ENCODE results near the gene TRPM3. TPM values are rescaled to one million over a fixed set of nuclear protein-coding genes. Genes with fewer than 3 reads are reported as not detected.

The TRPM3 gene
- total and polyA plus RNA-seq, 7 experiments from 2014 or later, result not detected

DNA sequence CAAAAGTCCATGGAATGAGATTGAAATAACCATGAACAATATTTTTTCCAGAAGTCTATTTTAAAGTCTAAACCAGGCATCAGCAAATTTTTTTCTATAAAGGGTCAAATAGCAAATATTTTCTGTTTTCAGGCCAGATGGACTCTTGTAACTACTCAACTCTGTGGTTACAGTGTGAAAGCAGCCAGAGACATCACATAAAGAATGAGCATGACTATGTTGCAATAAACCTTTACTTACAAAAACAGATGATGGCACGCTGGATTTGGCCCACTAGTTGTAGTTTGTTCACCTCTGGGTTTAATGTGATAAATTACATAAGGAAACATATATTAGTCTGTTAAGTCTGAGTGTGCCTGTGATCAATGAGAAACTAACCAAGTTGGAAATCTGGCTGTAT lies 319.2 kb downstream of the TRPM3 start:
- no peaks in the 10 kb centered on the region for H3K4me1 ChIP-seq (ENCODE audit: control insufficient read depth in 2 of 2, insufficient read depth in 2 of 2, low read length in 2 of 2)
- H3K36me3 Mint-ChIP-seq, result no peaks in the 10 kb centered on the region
- H3K4me3 Mint-ChIP-seq, result no peak overlapping the region
- peaks cover 0 to 4% (median 0%) of the 10 kb centered on the region in 11 donors for H3K9me3 Mint-ChIP-seq
- no peak overlapping the region for H3K27ac Mint-ChIP-seq
- no peaks in the 10 kb centered on the region for H3K4me1 Mint-ChIP-seq
- ChIA-PET CTCF (no interaction called here), POLR2A (no interaction called here)
- intact Hi-C loops (cut with micrococcal nuclease), result no loop called here
- peaks cover 0 to 21% (median 14%) of the 10 kb centered on the region in 5 donors for H3K27me3 Mint-ChIP-seq
- DNase-seq (no peak), ATAC-seq (no peak)
- no peaks in the 10 kb centered on the region for H3K36me3 ChIP-seq (ENCODE audit: control insufficient read depth in 2 of 3, insufficient read depth in 3 of 3, low read length in 3 of 3)
- H3K27ac ChIP-seq (ENCODE audit: low read depth, low read length), result no peak overlapping the region
- no peak overlapping the region for H3K4me3 ChIP-seq (ENCODE audit: low read length)
- no peaks in the 10 kb centered on the region for H3K27me3 ChIP-seq (ENCODE audit: control insufficient read depth in 2 of 2, insufficient read depth in 2 of 2, low read length in 2 of 2)
- no peaks in the 10 kb centered on the region for H3K9me3 ChIP-seq (ENCODE audit: control insufficient read depth in 2 of 3, low read length in 3 of 3)

DNA sequence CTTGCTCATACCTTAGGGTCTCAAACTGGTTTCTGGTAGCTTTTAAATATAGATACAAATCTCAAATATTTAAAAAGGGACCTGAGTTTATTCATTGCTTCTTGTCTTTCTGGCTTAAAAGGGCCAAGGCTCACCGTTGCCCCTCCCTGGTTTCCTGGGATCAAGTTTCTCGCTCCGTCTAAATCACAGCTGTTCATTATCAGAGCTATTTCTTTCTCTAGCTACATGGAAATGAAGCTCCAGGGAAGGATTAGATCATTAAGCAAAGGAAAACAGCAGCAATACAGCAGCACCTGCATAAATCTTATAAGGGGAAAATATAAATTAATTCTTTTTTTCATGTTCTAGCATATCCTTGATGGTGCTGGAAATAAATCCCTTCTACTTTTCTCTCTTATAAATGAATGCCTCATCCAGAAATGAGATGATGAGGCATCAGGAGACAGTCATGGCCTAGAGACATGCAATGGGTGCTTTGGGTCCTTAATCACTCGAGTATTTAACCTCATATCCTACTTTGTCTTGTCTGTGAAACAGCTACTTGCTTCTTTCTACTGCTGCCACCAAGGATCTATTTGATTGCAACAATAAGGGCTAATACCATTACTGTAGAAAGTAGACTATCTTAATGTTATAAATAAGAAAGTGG lies 320.1 kb downstream of the TRPM3 start:
- H3K27me3 Mint-ChIP-seq, result peaks cover 0 to 21% (median 15%) of the 10 kb centered on the region in 5 donors
- H3K36me3 Mint-ChIP-seq, result no peaks in the 10 kb centered on the region
- H3K4me1 ChIP-seq (ENCODE audit: control insufficient read depth in 2 of 2, insufficient read depth in 2 of 2, low read length in 2 of 2), result no peaks in the 10 kb centered on the region
- no peaks in the 10 kb centered on the region for H3K27me3 ChIP-seq (ENCODE audit: control insufficient read depth in 2 of 2, insufficient read depth in 2 of 2, low read length in 2 of 2)
- CTCF ChIA-PET, result no interaction called here
- POLR2A ChIA-PET, result no interaction called here
- H3K36me3 ChIP-seq (ENCODE audit: control insufficient read depth in 2 of 3, insufficient read depth in 3 of 3, low read length in 3 of 3), result no peaks in the 10 kb centered on the region
- H3K4me3 ChIP-seq (ENCODE audit: low read length), result no peak overlapping the region
- ATAC-seq (no peak), DNase-seq (no peak)
- H3K4me1 Mint-ChIP-seq, result no peaks in the 10 kb centered on the region
- intact Hi-C loops (cut with micrococcal nuclease), result no loop called here
- no peak overlapping the region for H3K27ac ChIP-seq (ENCODE audit: low read depth, low read length)
- H3K9me3 ChIP-seq (ENCODE audit: control insufficient read depth in 2 of 3, low read length in 3 of 3), result no peaks in the 10 kb centered on the region
- peaks cover 0 to 5% (median 0%) of the 10 kb centered on the region in 11 donors for H3K9me3 Mint-ChIP-seq
- H3K4me3 Mint-ChIP-seq, result no peak overlapping the region
- H3K27ac Mint-ChIP-seq, result no peak overlapping the region

DNA sequence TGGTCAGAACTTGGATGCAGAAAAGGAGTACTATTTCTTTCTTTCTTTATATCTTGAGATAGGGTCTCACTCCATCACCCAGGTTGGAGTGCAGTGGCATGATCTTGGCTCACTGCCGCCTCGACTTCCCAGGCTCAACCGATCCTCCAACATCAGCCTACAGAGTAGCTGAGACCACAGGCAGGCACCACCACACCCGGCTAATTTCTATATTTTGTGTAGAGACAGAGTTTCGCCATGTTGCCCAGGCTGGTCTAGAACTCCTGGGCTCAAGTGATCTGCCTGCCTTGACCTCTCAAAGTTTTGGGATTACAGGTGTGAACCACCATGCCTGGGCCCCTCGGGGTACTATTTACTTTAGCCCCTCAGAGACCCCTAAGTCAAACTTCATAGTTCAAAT lies 323.4 kb downstream of the TRPM3 start:
- H3K4me1 Mint-ChIP-seq, result peaks cover 0 to 2% (median 0%) of the 10 kb centered on the region in 7 donors
- ATAC-seq (no peak), DNase-seq (no peak)
- Histone ChIP-seq H3K27ac (ENCODE audit: low read depth, low read length) (no peak overlapping the region), H3K9me3 (ENCODE audit: control insufficient read depth in 2 of 3, low read length in 3 of 3) (no peaks in the 10 kb centered on the region), H3K4me3 (ENCODE audit: low read length) (no peak overlapping the region), H3K36me3 (ENCODE audit: control insufficient read depth in 2 of 3, insufficient read depth in 3 of 3, low read length in 3 of 3) (no peaks in the 10 kb centered on the region), H3K27me3 (ENCODE audit: control insufficient read depth in 2 of 2, insufficient read depth in 2 of 2, low read length in 2 of 2) (no peaks in the 10 kb centered on the region), H3K4me1 (ENCODE audit: control insufficient read depth in 2 of 2, insufficient read depth in 2 of 2, low read length in 2 of 2) (no peaks in the 10 kb centered on the region)
- no peaks in the 10 kb centered on the region for H3K36me3 Mint-ChIP-seq
- CTCF ChIA-PET, result no interaction called here
- H3K27me3 Mint-ChIP-seq, result peaks cover 0 to 19% (median 7%) of the 10 kb centered on the region in 5 donors
- intact Hi-C loops (cut with micrococcal nuclease), result no loop called here
- POLR2A ChIA-PET, result no interaction called here
- peaks cover 0 to 5% (median 0%) of the 10 kb centered on the region in 11 donors for H3K9me3 Mint-ChIP-seq
- no peak overlapping the region for H3K4me3 Mint-ChIP-seq
- no peak overlapping the region for H3K27ac Mint-ChIP-seq

DNA sequence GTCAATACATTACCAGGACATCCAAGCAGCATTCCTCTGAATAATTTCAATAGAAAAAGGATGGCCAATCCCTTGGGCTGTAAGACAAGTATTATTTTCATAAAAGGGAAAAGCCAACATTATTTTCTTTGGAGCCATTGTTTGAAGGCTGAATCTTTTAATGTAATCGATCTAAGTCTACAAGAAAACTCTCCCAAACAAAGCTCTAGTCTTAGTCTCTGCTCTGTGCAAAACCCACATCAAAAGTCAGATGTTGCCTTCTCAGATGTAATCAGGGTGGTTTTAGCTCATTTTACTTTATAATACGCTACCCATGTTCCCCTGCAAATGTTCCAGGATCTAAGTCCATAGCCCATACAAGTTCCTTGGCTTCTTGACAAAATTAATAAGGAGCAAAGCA lies 325.6 kb downstream of the TRPM3 start:
- CTCF ChIA-PET, result no interaction called here
- H3K36me3 ChIP-seq (ENCODE audit: control insufficient read depth in 2 of 3, insufficient read depth in 3 of 3, low read length in 3 of 3), result no peaks in the 10 kb centered on the region
- Mint-ChIP-seq H3K4me3 (no peak overlapping the region), H3K27me3 (peaks cover 0 to 28% (median 13%) of the 10 kb centered on the region in 5 donors), H3K4me1 (peaks cover 0 to 2% (median 0%) of the 10 kb centered on the region in 7 donors), H3K36me3 (no peaks in the 10 kb centered on the region), H3K27ac (no peak overlapping the region), H3K9me3 (peaks cover 0 to 5% (median 0%) of the 10 kb centered on the region in 11 donors)
- POLR2A ChIA-PET, result no interaction called here
- no peak overlapping the region for H3K4me3 ChIP-seq (ENCODE audit: low read length)
- H3K27me3 ChIP-seq (ENCODE audit: control insufficient read depth in 2 of 2, insufficient read depth in 2 of 2, low read length in 2 of 2), result no peaks in the 10 kb centered on the region
- no peaks in the 10 kb centered on the region for H3K4me1 ChIP-seq (ENCODE audit: control insufficient read depth in 2 of 2, insufficient read depth in 2 of 2, low read length in 2 of 2)
- no peak overlapping the region for H3K27ac ChIP-seq (ENCODE audit: low read depth, low read length)
- no peaks in the 10 kb centered on the region for H3K9me3 ChIP-seq (ENCODE audit: control insufficient read depth in 2 of 3, low read length in 3 of 3)
- ATAC-seq, result no peak
- intact Hi-C loops (cut with micrococcal nuclease), result no loop called here
- DNase-seq, result no peak

DNA sequence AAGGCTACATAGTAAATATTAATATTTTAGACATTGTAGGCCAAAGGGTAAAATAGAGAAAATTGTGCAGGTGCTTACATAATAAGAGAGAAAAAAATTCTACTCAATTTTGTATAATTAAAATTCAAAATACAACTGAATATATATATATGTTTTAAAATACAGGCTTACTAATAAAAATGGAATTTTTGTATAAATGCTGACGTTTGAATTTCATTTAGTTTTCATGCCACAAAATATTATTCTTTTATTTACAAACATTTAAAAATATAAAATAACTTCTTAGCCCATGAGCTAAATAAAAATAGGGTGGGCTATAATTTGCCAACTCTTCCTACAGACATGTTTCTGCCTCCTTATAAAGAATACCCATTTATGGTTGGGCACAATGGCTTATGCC lies 328.6 kb downstream of the TRPM3 start:
- CTCF ChIA-PET, result no interaction called here
- Histone ChIP-seq H3K27ac (ENCODE audit: low read depth, low read length) (no peak overlapping the region), H3K4me3 (ENCODE audit: low read length) (no peak overlapping the region), H3K4me1 (ENCODE audit: control insufficient read depth in 2 of 2, insufficient read depth in 2 of 2, low read length in 2 of 2) (no peaks in the 10 kb centered on the region), H3K27me3 (ENCODE audit: control insufficient read depth in 2 of 2, insufficient read depth in 2 of 2, low read length in 2 of 2) (no peaks in the 10 kb centered on the region), H3K9me3 (ENCODE audit: control insufficient read depth in 2 of 3, low read length in 3 of 3) (no peaks in the 10 kb centered on the region), H3K36me3 (ENCODE audit: control insufficient read depth in 2 of 3, insufficient read depth in 3 of 3, low read length in 3 of 3) (no peaks in the 10 kb centered on the region)
- no peak overlapping the region for H3K4me3 Mint-ChIP-seq
- DNase-seq, result no peak
- peaks cover 0 to 27% (median 13%) of the 10 kb centered on the region in 5 donors for H3K27me3 Mint-ChIP-seq
- no peak for ATAC-seq
- no peak overlapping the region for H3K27ac Mint-ChIP-seq
- intact Hi-C loops (cut with micrococcal nuclease), result no loop called here
- H3K36me3 Mint-ChIP-seq, result no peaks in the 10 kb centered on the region
- H3K4me1 Mint-ChIP-seq, result peaks cover 0 to 2% (median 0%) of the 10 kb centered on the region in 7 donors
- POLR2A ChIA-PET, result no interaction called here
- H3K9me3 Mint-ChIP-seq, result peaks cover 0 to 5% (median 0%) of the 10 kb centered on the region in 11 donors

DNA sequence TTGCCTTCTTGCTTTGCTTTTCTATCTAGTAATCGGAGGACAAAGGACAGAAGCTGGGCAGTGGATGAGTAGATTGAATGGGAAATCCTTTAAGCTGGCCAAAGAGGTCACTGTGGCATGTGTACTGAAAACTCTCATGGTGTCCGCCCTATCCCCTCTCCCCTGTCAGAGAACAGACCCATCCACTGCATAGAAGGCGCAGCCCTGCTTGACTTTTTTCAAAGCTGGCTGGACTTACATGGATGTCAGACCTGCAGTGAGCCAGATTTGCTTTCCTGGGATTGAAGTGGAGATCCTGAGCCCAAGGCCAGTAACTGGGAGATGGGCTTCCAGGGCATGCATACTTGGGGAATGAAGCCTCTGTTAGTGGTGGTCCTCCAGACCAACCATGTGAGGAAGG lies 329.5 kb downstream of the TRPM3 start:
- H3K4me1 Mint-ChIP-seq, result peaks cover 0 to 2% (median 0%) of the 10 kb centered on the region in 7 donors
- peaks cover 0 to 20% (median 13%) of the 10 kb centered on the region in 5 donors for H3K27me3 Mint-ChIP-seq
- H3K36me3 ChIP-seq (ENCODE audit: control insufficient read depth in 2 of 3, insufficient read depth in 3 of 3, low read length in 3 of 3), result no peaks in the 10 kb centered on the region
- no peaks in the 10 kb centered on the region for H3K9me3 Mint-ChIP-seq
- intact Hi-C loops (cut with micrococcal nuclease), result no loop called here
- no peak overlapping the region for H3K4me3 ChIP-seq (ENCODE audit: low read length)
- no peaks in the 10 kb centered on the region for H3K4me1 ChIP-seq (ENCODE audit: control insufficient read depth in 2 of 2, insufficient read depth in 2 of 2, low read length in 2 of 2)
- H3K4me3 Mint-ChIP-seq, result no peak overlapping the region
- H3K27ac Mint-ChIP-seq, result no peak overlapping the region
- no peaks in the 10 kb centered on the region for H3K27me3 ChIP-seq (ENCODE audit: control insufficient read depth in 2 of 2, insufficient read depth in 2 of 2, low read length in 2 of 2)
- DNase-seq (no peak), ATAC-seq (no peak)
- no peaks in the 10 kb centered on the region for H3K36me3 Mint-ChIP-seq
- H3K27ac ChIP-seq (ENCODE audit: low read depth, low read length), result no peak overlapping the region
- no peaks in the 10 kb centered on the region for H3K9me3 ChIP-seq (ENCODE audit: control insufficient read depth in 2 of 3, low read length in 3 of 3)
- CTCF ChIA-PET, result no interaction called here
- POLR2A ChIA-PET, result no interaction called here

DNA sequence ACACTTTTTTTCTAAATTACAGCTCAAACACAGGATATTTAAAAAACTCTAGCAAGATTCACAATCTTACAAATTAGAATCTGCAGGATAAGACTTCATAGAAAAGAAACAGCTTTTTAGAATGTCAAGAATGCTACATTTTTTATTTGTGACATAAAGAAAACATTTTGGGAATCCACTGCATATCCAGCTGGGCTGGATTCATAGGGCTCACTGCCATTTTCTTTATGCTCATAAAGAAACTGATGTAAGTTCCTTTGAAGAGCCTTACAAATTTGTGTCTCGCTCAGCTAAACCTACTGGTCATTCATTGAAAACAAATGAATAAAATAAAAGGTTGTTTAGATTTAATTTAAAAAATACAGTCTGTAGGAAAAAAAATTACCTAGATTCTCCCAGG lies 332.3 kb downstream of the TRPM3 start:
- H3K27me3 Mint-ChIP-seq, result peaks cover 0 to 15% (median 9%) of the 10 kb centered on the region in 5 donors
- ATAC-seq, result no peak

More for the DNA sequence above, 332.3 kb downstream of the TRPM3 start:
- no peak overlapping the region for H3K27ac Mint-ChIP-seq
- no peaks in the 10 kb centered on the region for H3K9me3 ChIP-seq (ENCODE audit: control insufficient read depth in 2 of 3, low read length in 3 of 3)
- H3K27ac ChIP-seq (ENCODE audit: low read depth, low read length), result no peak overlapping the region
- DNase-seq, result no peak
- no peaks in the 10 kb centered on the region for H3K9me3 Mint-ChIP-seq
- H3K36me3 ChIP-seq (ENCODE audit: control insufficient read depth in 2 of 3, insufficient read depth in 3 of 3, low read length in 3 of 3), result no peaks in the 10 kb centered on the region
- ChIA-PET POLR2A (no interaction called here), CTCF (no interaction called here)
- H3K4me1 Mint-ChIP-seq, result no peaks in the 10 kb centered on the region
- intact Hi-C loops (cut with micrococcal nuclease), result no loop called here
- no peaks in the 10 kb centered on the region for H3K4me1 ChIP-seq (ENCODE audit: control insufficient read depth in 2 of 2, insufficient read depth in 2 of 2, low read length in 2 of 2)
- no peaks in the 10 kb centered on the region for H3K36me3 Mint-ChIP-seq
- H3K4me3 ChIP-seq (ENCODE audit: low read length), result no peak overlapping the region
- H3K4me3 Mint-ChIP-seq, result no peak overlapping the region
- no peaks in the 10 kb centered on the region for H3K27me3 ChIP-seq (ENCODE audit: control insufficient read depth in 2 of 2, insufficient read depth in 2 of 2, low read length in 2 of 2)
